Measurements from ENCODE around the gene GDF10. TPM values are rescaled to one million over a fixed set of nuclear protein-coding genes. Genes with fewer than 3 reads are reported as not detected.

The GDF10 gene
- total RNA-seq = under 1 TPM; 0.30 to 0.32 TPM

- no peaks in the 10 kb centered on the region for H3K36me3 Mint-ChIP-seq (ENCODE audit: low read depth)
- peaks cover 8% of the 10 kb centered on the region for H3K27me3 Mint-ChIP-seq
- intact Hi-C loops (cut with DNase I, micrococcal nuclease) = loop anchor here in 1 of 2 experiments (10.0 kb wide), 1 partner anchor 95 kb away; no protein-coding TSS in a partner anchor
- DNase-seq = peak; percentile 49
- H3K9me3 Mint-ChIP-seq (ENCODE audit: low read depth) = no peaks in the 10 kb centered on the region
- H3K4me1 Mint-ChIP-seq = peaks cover 13% of the 10 kb centered on the region
- H3K27ac Mint-ChIP-seq = peak within 1 kb of the TSS; percentile 16
- H3K4me3 Mint-ChIP-seq = peak within 1 kb of the TSS; percentile 60
- peak; percentile 47 for ATAC-seq
- ChIA-PET POLR2A (no interaction called here), CTCF (interaction anchor here (0.6 to 0.7 kb wide), 3 partner anchors 21 to 252 kb away, joined by 3 read pairs; no protein-coding TSS in a partner anchor)
Measured at GRCh38 chr10:47299611-47300428, at the start of gene GDF10. Gene GDF10, plus strand, starts transcription at chr10:47300197. Its CDS starts 455 bp downstream, at chr10:47300652.

- no peaks in the 10 kb centered on the region for H3K36me3 Mint-ChIP-seq (ENCODE audit: low read depth)
- peaks cover 38% of the 10 kb centered on the region for H3K4me1 Mint-ChIP-seq
- ChIA-PET CTCF (interaction anchor here (0.7 kb wide), 1 partner anchor 33 kb away, joined by 3 read pairs; no protein-coding TSS in a partner anchor), POLR2A (no interaction called here)
- H3K27me3 Mint-ChIP-seq = no peaks in the 10 kb centered on the region
- no peak overlapping the region for H3K27ac Mint-ChIP-seq
- H3K9me3 Mint-ChIP-seq (ENCODE audit: low read depth) = no peaks in the 10 kb centered on the region
- ATAC-seq = no peak
- DNase-seq = no peak
- no peak overlapping the region for H3K4me3 Mint-ChIP-seq
- intact Hi-C loops (cut with DNase I, micrococcal nuclease) = no loop called here
Measured at GRCh38 chr10:47252093-47252780, 47.8 kb upstream of the GDF10 start.

GRCh38 chr10:47253030-47253637 is 46.9 kb upstream of the GDF10 start:
- Mint-ChIP-seq H3K36me3 (ENCODE audit: low read depth) (no peaks in the 10 kb centered on the region), H3K27me3 (no peaks in the 10 kb centered on the region), H3K27ac (no peak overlapping the region), H3K4me1 (peaks cover 47% of the 10 kb centered on the region), H3K4me3 (no peak overlapping the region), H3K9me3 (ENCODE audit: low read depth) (no peaks in the 10 kb centered on the region)
- no peak for ATAC-seq
- intact Hi-C loops (cut with DNase I, micrococcal nuclease) = no loop called here
- ChIA-PET CTCF (interaction anchor here (0.7 kb wide), 1 partner anchor 15 kb away, joined by 4 read pairs; no protein-coding TSS in a partner anchor), POLR2A (no interaction called here)
- no peak for DNase-seq

- Mint-ChIP-seq H3K27me3 (no peaks in the 10 kb centered on the region), H3K4me1 (peaks cover 46% of the 10 kb centered on the region), H3K4me3 (no peak overlapping the region), H3K36me3 (ENCODE audit: low read depth) (no peaks in the 10 kb centered on the region), H3K27ac (no peak overlapping the region), H3K9me3 (ENCODE audit: low read depth) (no peaks in the 10 kb centered on the region)
- CTCF ChIA-PET = interaction anchor here (0.7 to 1.8 kb wide), 2 partner anchors 9 to 24 kb away, joined by 4 to 7 read pairs; no protein-coding TSS in a partner anchor
- POLR2A ChIA-PET = no interaction called here
- DNase-seq = no peak
- ATAC-seq = no peak
- intact Hi-C loops (cut with DNase I, micrococcal nuclease) = no loop called here
Measured at GRCh38 chr10:47253651-47254375, 46.2 kb upstream of the GDF10 start.

- intact Hi-C loops (cut with DNase I, micrococcal nuclease) = loop anchor here in 1 of 2 experiments (5.0 kb wide), 1 partner anchor 87 kb away; no protein-coding TSS in a partner anchor
- ATAC-seq (no peak), DNase-seq (no peak)
- H3K4me3 Mint-ChIP-seq = no peak overlapping the region
- no peaks in the 10 kb centered on the region for H3K9me3 Mint-ChIP-seq (ENCODE audit: low read depth)
- POLR2A ChIA-PET = interaction anchor here (0.7 kb wide), 1 partner anchor 94 kb away, joined by 4 read pairs; no protein-coding TSS in a partner anchor
- H3K36me3 Mint-ChIP-seq (ENCODE audit: low read depth) = no peaks in the 10 kb centered on the region
- H3K4me1 Mint-ChIP-seq = peaks cover 50% of the 10 kb centered on the region
- H3K27ac Mint-ChIP-seq = peak overlapping the region; percentile 35
- H3K27me3 Mint-ChIP-seq = no peaks in the 10 kb centered on the region
- CTCF ChIA-PET = interaction anchor here (1.8 kb wide), 1 partner anchor 10 kb away, joined by 7 read pairs; no protein-coding TSS in a partner anchor
Measured at GRCh38 chr10:47254611-47255010, 45.4 kb upstream of the GDF10 start.

- Mint-ChIP-seq H3K9me3 (ENCODE audit: low read depth) (no peaks in the 10 kb centered on the region), H3K4me1 (peaks cover 57% of the 10 kb centered on the region), H3K36me3 (ENCODE audit: low read depth) (no peaks in the 10 kb centered on the region), H3K27ac (peak overlapping the region; percentile 17), H3K27me3 (no peaks in the 10 kb centered on the region), H3K4me3 (no peak overlapping the region)
- ATAC-seq (no peak), DNase-seq (no peak)
- CTCF ChIA-PET = interaction anchor here (1.8 kb wide), 1 partner anchor 10 kb away, joined by 7 read pairs; no protein-coding TSS in a partner anchor
- POLR2A ChIA-PET = interaction anchor here (0.7 kb wide), 1 partner anchor 95 kb away, joined by 4 read pairs; no protein-coding TSS in a partner anchor
- intact Hi-C loops (cut with DNase I, micrococcal nuclease) = loop anchor here in 1 of 2 experiments (5.0 kb wide), 1 partner anchor 88 kb away; no protein-coding TSS in a partner anchor
Measured at GRCh38 chr10:47255033-47255813, 44.8 kb upstream of the GDF10 start.

GRCh38 chr10:47255866-47256265 is 44.1 kb upstream of the GDF10 start:
- Mint-ChIP-seq H3K9me3 (ENCODE audit: low read depth) (no peaks in the 10 kb centered on the region), H3K27me3 (no peaks in the 10 kb centered on the region), H3K27ac (peak overlapping the region; percentile 17), H3K4me1 (peaks cover 63% of the 10 kb centered on the region), H3K36me3 (ENCODE audit: low read depth) (peaks cover under 1% of the 10 kb centered on the region), H3K4me3 (no peak overlapping the region)
- no peak for DNase-seq
- CTCF ChIA-PET = no interaction called here
- intact Hi-C loops (cut with DNase I, micrococcal nuclease) = loop anchor here (2.0 to 5.0 kb wide), 2 partner anchors 39 to 89 kb away; no protein-coding TSS in a partner anchor
- POLR2A ChIA-PET = no interaction called here
- ATAC-seq = no peak

GRCh38 chr10:47256751-47257336 is 43.2 kb upstream of the GDF10 start:
- Mint-ChIP-seq H3K4me3 (peak overlapping the region; percentile 39), H3K27ac (peak overlapping the region; percentile 91), H3K36me3 (ENCODE audit: low read depth) (peaks cover 2% of the 10 kb centered on the region), H3K9me3 (ENCODE audit: low read depth) (no peaks in the 10 kb centered on the region), H3K27me3 (no peaks in the 10 kb centered on the region), H3K4me1 (peaks cover 70% of the 10 kb centered on the region)
- POLR2A ChIA-PET = interaction anchor here (0.6 to 0.7 kb wide), 2 partner anchors 11 kb away, joined by 3 read pairs; no protein-coding TSS in a partner anchor
- intact Hi-C loops (cut with DNase I, micrococcal nuclease) = loop anchor here (2.0 to 5.0 kb wide), 2 partner anchors 40 to 90 kb away; no protein-coding TSS in a partner anchor
- ATAC-seq (peak; percentile 9), DNase-seq (peak; percentile 53)
- CTCF ChIA-PET = interaction anchor here (1.0 kb wide), 1 partner anchor 209 kb away, joined by 5 read pairs; no protein-coding TSS in a partner anchor

- ChIA-PET CTCF (interaction anchor here (1.0 kb wide), 2 partner anchors 55 to 210 kb away, joined by 3 to 5 read pairs; no protein-coding TSS in a partner anchor), POLR2A (interaction anchor here (0.7 kb wide), 1 partner anchor 11 kb away, joined by 3 read pairs; no protein-coding TSS in a partner anchor)
- DNase-seq (no peak), ATAC-seq (peak; percentile 64)
- Mint-ChIP-seq H3K27me3 (no peaks in the 10 kb centered on the region), H3K36me3 (ENCODE audit: low read depth) (peaks cover 2% of the 10 kb centered on the region), H3K4me3 (peak overlapping the region; percentile 39), H3K27ac (peak overlapping the region; percentile 91), H3K9me3 (ENCODE audit: low read depth) (no peaks in the 10 kb centered on the region), H3K4me1 (peaks cover 75% of the 10 kb centered on the region)
- intact Hi-C loops (cut with DNase I, micrococcal nuclease) = loop anchor here (2.0 to 5.0 kb wide), 2 partner anchors 41 to 90 kb away; no protein-coding TSS in a partner anchor
Measured at GRCh38 chr10:47257396-47258120, 42.4 kb upstream of the GDF10 start.

Data from activated CD4-positive, alpha-beta T cell treated with anti-CD3 and anti-CD28 coated beads for 36 hours (primary cell).